HG03103 (cell line): ENCODE results near the gene IKZF2.

Experiments used
- ATAC-seq: cut with Tn5 transposase; IDR thresholded peaks from one replicate; pipeline ENCODE4 v1.9.1; 2021; ENCODE audit warnings: low read depth; ENCODE audit not compliant: unreplicated experiment

Gene IKZF2

GRCh38 chr2:212968284-212969081, 182.9 kb downstream of the IKZF2 start:
- peak; percentile 51 for ATAC-seq

- no peak for ATAC-seq
Measured at GRCh38 chr2:212966884-212967283, 184.5 kb downstream of the IKZF2 start.

- ATAC-seq: no peak
Measured at GRCh38 chr2:212962691-212963090, 188.7 kb downstream of the IKZF2 start.

GRCh38 chr2:212961255-212961654, 190.2 kb downstream of the IKZF2 start:
- no peak for ATAC-seq

GRCh38 chr2:212960336-212960735, 191.1 kb downstream of the IKZF2 start:
- no peak for ATAC-seq

GRCh38 chr2:212959471-212960117, 191.8 kb downstream of the IKZF2 start:
- ATAC-seq: no peak

- no peak for ATAC-seq
Measured at GRCh38 chr2:212958757-212959295, 192.6 kb downstream of the IKZF2 start.

GRCh38 chr2:212958133-212958532, 193.3 kb downstream of the IKZF2 start:
- ATAC-seq: no peak

- ATAC-seq: no peak
Measured at GRCh38 chr2:212957624-212958023, 193.8 kb downstream of the IKZF2 start.

GRCh38 chr2:212956665-212957607, 194.5 kb downstream of the IKZF2 start:
- no peak for ATAC-seq

GRCh38 chr2:212953170-212953920, 198.1 kb downstream of the IKZF2 start:
- ATAC-seq: peak; percentile 86

GRCh38 chr2:212949786-212950185, 201.6 kb downstream of the IKZF2 start:
- ATAC-seq: no peak
